Measurements from ENCODE around the gene ELOVL5.
"Not testable (repeated sequence)": the region's sequence is repeated elsewhere in the genome, so short reads cannot be mapped to it uniquely, and the experiment has no call there.

Gene ELOVL5

GRCh38 chr6:53311586-53311935 lies 37.2 kb downstream of the ELOVL5 start:
- peaks cover 4% of the 10 kb centered on the region for H3K9me3 ChIP-seq (ENCODE audit: insufficient read depth, low read length)
- no peaks in the 10 kb centered on the region for H3K36me3 ChIP-seq (ENCODE audit: insufficient read depth, insufficient read length, low read length)
- no peak overlapping the region for H3K4me3 ChIP-seq (ENCODE audit: insufficient read length, low read depth)
- DNase-seq (ENCODE audit: low read depth, low spot score): no peak
- H3K4me1 ChIP-seq (ENCODE audit: insufficient read depth, insufficient read length): no peaks in the 10 kb centered on the region
- H3K27me3 ChIP-seq (ENCODE audit: insufficient read depth, insufficient read length): no peaks in the 10 kb centered on the region
- TF ChIP-seq YY1 (IDR thresholded peaks at IDR 0.05; ENCODE audit: insufficient read depth, insufficient read length): no peak
- TF ChIP-seq SUZ12 (IDR thresholded peaks at IDR 0.05; ENCODE audit: extremely low read depth, insufficient read depth, insufficient read length): no peak
- TF ChIP-seq ZNF274 (IDR thresholded peaks at IDR 0.05; ENCODE audit: low read depth, low read length): no peak
- H3K9ac ChIP-seq (ENCODE audit: insufficient read length, low read depth): no peak overlapping the region

GRCh38 chr6:53310771-53311585 lies 37.8 kb downstream of the ELOVL5 start:
- no peaks in the 10 kb centered on the region for H3K36me3 ChIP-seq (ENCODE audit: insufficient read depth, insufficient read length, low read length)
- no peak overlapping the region for H3K4me3 ChIP-seq (ENCODE audit: insufficient read length, low read depth)
- no peaks in the 10 kb centered on the region for H3K27me3 ChIP-seq (ENCODE audit: insufficient read depth, insufficient read length)
- H3K9me3 ChIP-seq (ENCODE audit: insufficient read depth, low read length): peaks cover 7% of the 10 kb centered on the region
- no peaks in the 10 kb centered on the region for H3K4me1 ChIP-seq (ENCODE audit: insufficient read depth, insufficient read length)
- TF ChIP-seq YY1 (IDR thresholded peaks at IDR 0.05; ENCODE audit: insufficient read depth, insufficient read length): no peak
- TF ChIP-seq SUZ12 (IDR thresholded peaks at IDR 0.05; ENCODE audit: extremely low read depth, insufficient read depth, insufficient read length): no peak
- TF ChIP-seq ZNF274 (IDR thresholded peaks at IDR 0.05; ENCODE audit: low read depth, low read length): no peak
- DNase-seq (ENCODE audit: low read depth, low spot score): no peak
- no peak overlapping the region for H3K9ac ChIP-seq (ENCODE audit: insufficient read length, low read depth)

GRCh38 chr6:53309901-53310300 lies 38.8 kb downstream of the ELOVL5 start:
- no peaks in the 10 kb centered on the region for H3K36me3 ChIP-seq (ENCODE audit: insufficient read depth, insufficient read length, low read length)
- DNase-seq (ENCODE audit: low read depth, low spot score): no peak
- H3K9me3 ChIP-seq (ENCODE audit: insufficient read depth, low read length): peaks cover 7% of the 10 kb centered on the region
- H3K27me3 ChIP-seq (ENCODE audit: insufficient read depth, insufficient read length): no peaks in the 10 kb centered on the region
- TF ChIP-seq ZNF274 (IDR thresholded peaks at IDR 0.05; ENCODE audit: low read depth, low read length) (no peak), YY1 (IDR thresholded peaks at IDR 0.05; ENCODE audit: insufficient read depth, insufficient read length) (no peak), SUZ12 (IDR thresholded peaks at IDR 0.05; ENCODE audit: extremely low read depth, insufficient read depth, insufficient read length) (no peak)
- H3K9ac ChIP-seq (ENCODE audit: insufficient read length, low read depth): no peak overlapping the region
- H3K4me1 ChIP-seq (ENCODE audit: insufficient read depth, insufficient read length): no peaks in the 10 kb centered on the region
- no peak overlapping the region for H3K4me3 ChIP-seq (ENCODE audit: insufficient read length, low read depth)

- no peak for TF ChIP-seq SUZ12 (IDR thresholded peaks at IDR 0.05; ENCODE audit: extremely low read depth, insufficient read depth, insufficient read length)
- no peak for TF ChIP-seq ZNF274 (IDR thresholded peaks at IDR 0.05; ENCODE audit: low read depth, low read length)
- TF ChIP-seq YY1 (IDR thresholded peaks at IDR 0.05; ENCODE audit: insufficient read depth, insufficient read length): no peak
- no peak overlapping the region for H3K4me3 ChIP-seq (ENCODE audit: insufficient read length, low read depth)
- no peak for DNase-seq (ENCODE audit: low read depth, low spot score)
- H3K27me3 ChIP-seq (ENCODE audit: insufficient read depth, insufficient read length): no peaks in the 10 kb centered on the region
- H3K36me3 ChIP-seq (ENCODE audit: insufficient read depth, insufficient read length, low read length): no peaks in the 10 kb centered on the region
- H3K4me1 ChIP-seq (ENCODE audit: insufficient read depth, insufficient read length): no peaks in the 10 kb centered on the region
- H3K9me3 ChIP-seq (ENCODE audit: insufficient read depth, low read length): peaks cover 7% of the 10 kb centered on the region
- H3K9ac ChIP-seq (ENCODE audit: insufficient read length, low read depth): no peak overlapping the region
These were observed 39.5 kb downstream of the ELOVL5 start for GRCh38 chr6:53309059-53309900.

- H3K4me1 ChIP-seq (ENCODE audit: insufficient read depth, insufficient read length): no peaks in the 10 kb centered on the region
- H3K4me3 ChIP-seq (ENCODE audit: insufficient read length, low read depth): no peak overlapping the region
- peaks cover 7% of the 10 kb centered on the region for H3K9me3 ChIP-seq (ENCODE audit: insufficient read depth, low read length)
- no peaks in the 10 kb centered on the region for H3K27me3 ChIP-seq (ENCODE audit: insufficient read depth, insufficient read length)
- H3K36me3 ChIP-seq (ENCODE audit: insufficient read depth, insufficient read length, low read length): no peaks in the 10 kb centered on the region
- H3K9ac ChIP-seq (ENCODE audit: insufficient read length, low read depth): no peak overlapping the region
- no peak for TF ChIP-seq ZNF274 (IDR thresholded peaks at IDR 0.05; ENCODE audit: low read depth, low read length)
- no peak for TF ChIP-seq YY1 (IDR thresholded peaks at IDR 0.05; ENCODE audit: insufficient read depth, insufficient read length)
- no peak for TF ChIP-seq SUZ12 (IDR thresholded peaks at IDR 0.05; ENCODE audit: extremely low read depth, insufficient read depth, insufficient read length)
- DNase-seq (ENCODE audit: low read depth, low spot score): no peak
These were observed 41.9 kb downstream of the ELOVL5 start for GRCh38 chr6:53306819-53307347.

GRCh38 chr6:53306217-53306616 lies 42.5 kb downstream of the ELOVL5 start:
- H3K36me3 ChIP-seq (ENCODE audit: insufficient read depth, insufficient read length, low read length); H3K4me1 ChIP-seq (ENCODE audit: insufficient read depth, insufficient read length); DNase-seq (ENCODE audit: low read depth, low spot score); H3K9ac ChIP-seq (ENCODE audit: insufficient read length, low read depth); H3K9me3 ChIP-seq (ENCODE audit: insufficient read depth, low read length); H3K4me3 ChIP-seq (ENCODE audit: insufficient read length, low read depth); H3K27me3 ChIP-seq (ENCODE audit: insufficient read depth, insufficient read length): not testable (repeated sequence)

GRCh38 chr6:53305506-53306005 lies 43.2 kb downstream of the ELOVL5 start:
- H3K36me3 ChIP-seq (ENCODE audit: insufficient read depth, insufficient read length, low read length); H3K9me3 ChIP-seq (ENCODE audit: insufficient read depth, low read length); H3K9ac ChIP-seq (ENCODE audit: insufficient read length, low read depth); H3K27me3 ChIP-seq (ENCODE audit: insufficient read depth, insufficient read length); DNase-seq (ENCODE audit: low read depth, low spot score); H3K4me1 ChIP-seq (ENCODE audit: insufficient read depth, insufficient read length); H3K4me3 ChIP-seq (ENCODE audit: insufficient read length, low read depth): not testable (repeated sequence)

GRCh38 chr6:53304953-53305352 lies 43.8 kb downstream of the ELOVL5 start:
- not testable (repeated sequence) for DNase-seq (ENCODE audit: low read depth, low spot score)

More at GRCh38 chr6:53304953-53305352, 43.8 kb downstream of the ELOVL5 start:
- H3K9ac ChIP-seq (ENCODE audit: insufficient read length, low read depth); H3K9me3 ChIP-seq (ENCODE audit: insufficient read depth, low read length); H3K4me3 ChIP-seq (ENCODE audit: insufficient read length, low read depth); H3K27me3 ChIP-seq (ENCODE audit: insufficient read depth, insufficient read length); H3K36me3 ChIP-seq (ENCODE audit: insufficient read depth, insufficient read length, low read length); H3K4me1 ChIP-seq (ENCODE audit: insufficient read depth, insufficient read length): not testable (repeated sequence)
